Transverse colon (tissue), 4 donors: ENCODE results near the gene MYL6B. TPM values are rescaled to one million over a fixed set of nuclear protein-coding genes. Genes with fewer than 3 reads are reported as not detected.

Experiments used
- DNase-seq: peaks from one replicate; pipeline ENCODE4 v3.0.0-alpha.2; 2019
- H3K27ac ChIP-seq, 4 donors: fragments of 200-600 bp; sonication (generic); 2 replicates each; pipeline ENCODE4 v1.5.1; 2016 to 2018; ENCODE audit warnings: inconsistent platforms in 4 of 4
- H3K27me3 ChIP-seq: fragments of 200-600 bp; sonication (generic); 2 replicates; pipeline ENCODE4 v1.5.1; 2017; ENCODE audit warnings: inconsistent platforms
- H3K36me3 ChIP-seq, 4 donors: fragments of 200-600 bp; sonication (generic); 2 replicates each; pipeline ENCODE4 v1.5.1; 2017 to 2019; ENCODE audit warnings: inconsistent platforms in 4 of 4
- H3K4me1 ChIP-seq, 4 donors: fragments of 200-600 bp; sonication (generic); 2 replicates each; pipeline ENCODE4 v1.5.1; 2017 to 2020; ENCODE audit warnings: inconsistent platforms in 4 of 4
- H3K4me3 ChIP-seq, 4 donors: fragments of 200-600 bp; sonication (generic); 1 replicate in 1 of 4; 2 replicates in 3 of 4; pipeline versions ENCODE4 v1.5.1 to v1.6.1; 2017 to 2019; ENCODE audit warnings: inconsistent platforms in 4 of 4
- H3K9me3 ChIP-seq, 2 donors: fragments of 200-600 bp; sonication (generic); 2 replicates each; pipeline ENCODE4 v1.5.1; 2017 to 2019; ENCODE audit warnings: inconsistent platforms in 2 of 2
- EP300 ChIP-seq: sonication (generic); formaldehyde crosslinking; IDR thresholded peaks from one replicate; pipeline ENCODE4 v1.6.1; 2017; ENCODE audit warnings: antibody characterized with exemption, low read depth
- POLR2A ChIP-seq: fragments of 450-650 bp; IDR thresholded peaks from one replicate; pipeline ENCODE4 v1.6.1; 2016; ENCODE audit warnings: antibody characterized with exemption, mild to moderate bottlenecking, moderate library complexity
- POLR2AphosphoS5 ChIP-seq, 3 donors: sonication (generic); formaldehyde crosslinking; IDR thresholded peaks; one replicate each; pipeline ENCODE4 v1.6.1; 2016; ENCODE audit warnings: antibody characterized with exemption in 3 of 3
- WGBS, 2 donors: methylation state at CpG; one replicate each; pipeline ENCODE4 v1.1.5; 2018; ENCODE audit warnings: low coverage in 1 of 2; 5-methylcytosine and 5-hydroxymethylcytosine counted together
- in situ Hi-C, 4 donors: fragments of 200-750 bp; cut with MboI; loops; one replicate each; pipeline versions ENCODE4 v1.15.0 to v1.15.1; 2017; ENCODE audit warnings: low sequenced_read_pairs in 3 of 4, low pct_ligation_motif_present in 1 of 4, low pct_unique_long_range_greater_than_20kb in 1 of 4
- intact Hi-C: fragments of 100-400 bp; cut with DNase I; formaldehyde crosslinking; loops from one replicate; pipeline ENCODE4 v1.15.1; 2023; ENCODE audit warnings: low total_unique reads
- total RNA-seq, 4 donors: library from RNA; depleted of rRNA; stranded (reverse); fragments of >200 nt; gene quantifications; one replicate each; pipeline ENCODE4 v1.1.0, GENCODE V29; 2016
- TF ChIP-seq, protein P1 (sequence below), 5 experiments: fragments of 200-600 bp in 3 of 5; fragments of 450-650 bp in 2 of 5; sonication (generic) in 3 of 5; IDR thresholded peaks; 1 replicate in 2 of 5; 2 replicates in 3 of 5; pipeline ENCODE4 v1.5.1; 2016 to 2017; ENCODE audit warnings: antibody characterized with exemption in 5 of 5, inconsistent platforms in 3 of 5, mild to moderate bottlenecking in 2 of 5, moderate library complexity in 1 of 5

MYL6B gene
- total RNA-seq, 4 donors from 2014 or later = 26.4 to 30.0 (median 26.7) TPM; not detected in 1

DNA sequence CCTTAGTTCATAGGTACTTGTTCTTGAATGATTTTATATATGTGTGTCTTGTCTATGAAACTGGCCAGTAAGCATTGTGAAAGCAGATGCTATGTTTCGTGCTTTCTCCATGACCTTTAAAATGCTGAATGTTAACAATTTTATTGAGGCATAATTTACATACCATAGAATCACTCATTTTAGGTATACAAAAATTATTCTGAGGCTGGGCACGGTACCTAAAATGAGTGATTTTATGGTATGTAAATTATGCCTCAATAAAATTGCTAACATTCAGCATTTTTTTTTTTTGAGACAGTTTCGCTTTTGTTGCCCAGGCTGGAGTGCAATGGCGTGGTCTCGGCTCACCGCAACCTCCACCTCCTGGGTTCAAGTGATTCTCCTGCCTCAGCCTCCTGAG lies 17.5 kb upstream of the MYL6B start:
- in situ Hi-C loops = loop anchor here in 1 of 4 donors (5.0 kb wide), 1 partner anchor 52 kb away; the partner anchor contains the start of gene SMARCC2
- peaks cover 0 to 8% (median 6%) of the 10 kb centered on the region in 4 donors for H3K4me1 ChIP-seq
- peaks cover 0 to 64% (median 29%) of the 10 kb centered on the region in 4 donors for H3K36me3 ChIP-seq
- H3K27me3 ChIP-seq = no peaks in the 10 kb centered on the region
- no peak overlapping the region for H3K4me3 ChIP-seq
- intact Hi-C loops = no loop called here
- WGBS, 2 donors = 88 to 92% methylated on average over 2 to 6 of the region's 6 CpGs
- H3K27ac ChIP-seq = no peak overlapping the region
- TF ChIP-seq, protein P1, sequence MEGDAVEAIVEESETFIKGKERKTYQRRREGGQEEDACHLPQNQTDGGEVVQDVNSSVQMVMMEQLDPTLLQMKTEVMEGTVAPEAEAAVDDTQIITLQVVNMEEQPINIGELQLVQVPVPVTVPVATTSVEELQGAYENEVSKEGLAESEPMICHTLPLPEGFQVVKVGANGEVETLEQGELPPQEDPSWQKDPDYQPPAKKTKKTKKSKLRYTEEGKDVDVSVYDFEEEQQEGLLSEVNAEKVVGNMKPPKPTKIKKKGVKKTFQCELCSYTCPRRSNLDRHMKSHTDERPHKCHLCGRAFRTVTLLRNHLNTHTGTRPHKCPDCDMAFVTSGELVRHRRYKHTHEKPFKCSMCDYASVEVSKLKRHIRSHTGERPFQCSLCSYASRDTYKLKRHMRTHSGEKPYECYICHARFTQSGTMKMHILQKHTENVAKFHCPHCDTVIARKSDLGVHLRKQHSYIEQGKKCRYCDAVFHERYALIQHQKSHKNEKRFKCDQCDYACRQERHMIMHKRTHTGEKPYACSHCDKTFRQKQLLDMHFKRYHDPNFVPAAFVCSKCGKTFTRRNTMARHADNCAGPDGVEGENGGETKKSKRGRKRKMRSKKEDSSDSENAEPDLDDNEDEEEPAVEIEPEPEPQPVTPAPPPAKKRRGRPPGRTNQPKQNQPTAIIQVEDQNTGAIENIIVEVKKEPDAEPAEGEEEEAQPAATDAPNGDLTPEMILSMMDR (IDR thresholded peaks at IDR 0.05) = no peak
- TF ChIP-seq POLR2A (no peak), POLR2AphosphoS5 (IDR thresholded peaks at IDR 0.05) (no peak), EP300 (no peak)
- H3K9me3 ChIP-seq = no peaks in the 10 kb centered on the region
- DNase-seq = no peak

DNA sequence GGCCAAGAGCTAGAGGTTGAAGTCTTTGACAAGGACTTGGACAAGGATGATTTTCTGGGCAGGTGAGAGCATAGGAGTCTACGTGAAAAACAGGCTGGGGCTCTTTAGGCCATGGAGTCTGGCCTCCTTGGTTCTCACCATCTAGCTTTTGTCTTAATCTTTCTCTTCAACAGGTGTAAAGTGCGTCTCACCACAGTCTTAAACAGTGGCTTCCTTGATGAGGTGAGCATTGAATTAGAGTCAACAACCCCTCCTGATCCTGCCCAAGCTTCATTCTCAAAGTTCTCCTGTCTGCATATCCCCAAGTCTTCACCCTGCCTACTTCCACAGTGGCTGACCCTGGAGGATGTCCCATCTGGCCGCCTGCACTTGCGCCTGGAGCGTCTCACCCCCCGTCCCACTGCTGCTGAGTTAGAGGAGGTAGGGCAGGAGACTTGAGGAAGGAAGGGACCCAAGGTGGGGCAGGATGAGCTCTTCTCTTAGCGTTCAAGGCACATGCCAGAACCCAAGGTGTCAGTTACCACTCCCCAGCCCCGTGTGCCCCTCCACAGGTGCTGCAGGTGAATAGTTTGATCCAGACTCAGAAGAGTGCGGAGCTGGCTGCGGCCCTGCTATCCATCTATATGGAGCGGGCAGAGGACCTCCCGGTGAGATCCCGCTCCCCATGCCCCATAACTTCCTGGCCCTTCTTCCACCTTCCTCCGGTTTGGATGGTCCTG lies 14.4 kb upstream of the MYL6B start:
- 86 to 94% methylated on average over 1 to 14 of the region's 14 CpGs for WGBS, 2 donors
- no peak for DNase-seq
- H3K27ac ChIP-seq = no peak overlapping the region
- H3K9me3 ChIP-seq = no peaks in the 10 kb centered on the region
- H3K4me1 ChIP-seq = peaks cover 0 to 2% (median 0%) of the 10 kb centered on the region in 4 donors
- no peak overlapping the region for H3K4me3 ChIP-seq
- in situ Hi-C loops = no loop called here
- H3K36me3 ChIP-seq = peaks cover 0 to 64% (median 31%) of the 10 kb centered on the region in 4 donors
- H3K27me3 ChIP-seq = no peaks in the 10 kb centered on the region
- intact Hi-C loops = no loop called here
- TF ChIP-seq, protein P1 (IDR thresholded peaks at IDR 0.05) = no peak
- TF ChIP-seq POLR2AphosphoS5 (IDR thresholded peaks at IDR 0.05) (no peak), EP300 (no peak), POLR2A (no peak)

DNA sequence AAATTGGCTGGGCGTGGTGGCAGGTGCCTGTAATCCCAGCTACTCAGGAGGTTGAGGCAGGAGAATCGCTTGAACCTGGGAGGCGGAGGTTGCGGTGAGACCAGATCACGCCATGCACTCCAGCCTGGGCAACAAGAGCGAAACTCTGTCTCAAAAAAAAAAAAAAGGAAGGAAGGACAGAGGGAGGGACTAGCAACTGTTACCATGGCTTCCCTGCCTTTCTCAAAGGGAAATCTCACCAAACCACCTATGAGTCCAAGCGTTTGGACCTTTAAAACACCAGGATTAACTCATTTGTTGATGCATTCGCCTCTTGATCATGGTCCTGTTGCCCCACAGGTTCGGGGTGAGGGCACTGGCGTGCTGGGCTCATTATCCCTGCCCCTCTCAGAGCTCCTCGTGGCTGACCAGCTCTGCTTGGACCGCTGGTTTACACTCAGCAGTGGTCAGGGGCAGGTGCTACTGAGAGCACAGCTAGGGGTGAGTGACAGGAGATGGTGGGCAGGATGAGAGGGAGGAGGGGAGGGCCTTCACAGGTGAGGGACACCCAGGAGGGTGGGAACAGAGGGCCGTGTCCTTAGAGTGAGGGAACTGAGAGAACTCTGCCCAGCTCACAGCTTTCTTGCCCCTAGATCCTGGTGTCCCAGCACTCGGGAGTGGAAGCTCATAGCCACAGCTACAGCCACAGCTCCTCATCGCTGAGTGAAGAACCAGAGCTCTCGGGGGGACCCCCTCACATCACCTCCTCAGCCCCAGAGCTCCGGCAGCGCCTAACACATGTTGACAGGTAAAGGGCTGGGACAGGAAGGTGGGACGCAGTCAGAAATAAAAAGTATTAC lies 10.2 kb upstream of the MYL6B start:
- peaks cover 0 to 53% (median 23%) of the 10 kb centered on the region in 4 donors for H3K36me3 ChIP-seq
- no peaks in the 10 kb centered on the region for H3K27me3 ChIP-seq
- no peaks in the 10 kb centered on the region for H3K9me3 ChIP-seq
- WGBS, 2 donors = 90 to 96% methylated on average over 7 to 19 of the region's 19 CpGs
- in situ Hi-C loops (no loop called here), intact Hi-C loops (no loop called here)
- H3K27ac ChIP-seq = peak overlapping the region in 1 of 4 donors; percentile 66
- peaks cover 6 to 31% (median 9%) of the 10 kb centered on the region in 4 donors for H3K4me1 ChIP-seq
- no peak for TF ChIP-seq POLR2A
- TF ChIP-seq, protein P1 (IDR thresholded peaks at IDR 0.05) = no peak
- TF ChIP-seq EP300 = no peak
- TF ChIP-seq POLR2AphosphoS5 (IDR thresholded peaks at IDR 0.05) = no peak
- no peak overlapping the region for H3K4me3 ChIP-seq
- DNase-seq = no peak

DNA sequence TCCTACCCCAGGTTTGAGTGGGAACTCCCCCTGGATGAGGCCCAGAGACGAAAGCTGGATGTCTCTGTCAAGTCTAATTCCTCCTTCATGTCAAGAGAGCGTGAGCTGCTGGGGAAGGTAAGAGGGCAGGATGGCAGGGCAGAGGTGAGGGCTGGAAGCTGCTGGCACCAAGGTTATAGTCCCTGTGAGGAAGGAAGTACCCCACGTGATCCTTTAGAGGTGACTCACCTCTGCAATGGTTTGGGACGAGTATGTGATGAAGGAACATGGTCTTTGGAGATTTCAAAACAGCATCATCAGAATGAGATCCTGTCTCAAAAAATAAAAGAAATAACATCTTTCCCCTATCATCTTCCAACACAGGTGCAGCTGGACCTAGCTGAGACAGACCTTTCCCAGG lies 9.2 kb upstream of the MYL6B start:
- in situ Hi-C loops = no loop called here
- Histone ChIP-seq H3K36me3 (peaks cover 0 to 42% (median 18%) of the 10 kb centered on the region in 4 donors), H3K9me3 (no peaks in the 10 kb centered on the region), H3K27me3 (no peaks in the 10 kb centered on the region), H3K27ac (peak overlapping the region; percentile 11 to 66 (median 56)), H3K4me1 (peaks cover 6 to 38% (median 13%) of the 10 kb centered on the region in 4 donors), H3K4me3 (no peak overlapping the region)
- DNase-seq = no peak
- intact Hi-C loops = no loop called here
- WGBS, 2 donors = 61% methylated on average over 4 of the region's 4 CpGs; no CpG with 5 or more reads in 1 of the 2 donors
- TF ChIP-seq, protein P1 (IDR thresholded peaks at IDR 0.05) = no peak
- TF ChIP-seq EP300 (no peak), POLR2A (no peak), POLR2AphosphoS5 (IDR thresholded peaks at IDR 0.05) (no peak)
